Measurements from ENCODE around the gene HDAC8.

GRCh38 chrX:72314881-72315280 is 257.8 kb downstream of the HDAC8 start:
- TF ChIP-seq POLR2AphosphoS5 (IDR thresholded peaks at IDR 0.05; ENCODE audit: low read depth, low read length) (no peak), REST (IDR thresholded peaks at IDR 0.05; ENCODE audit: insufficient read depth in 1 of 2, low read depth in 2 of 2, low read length in 2 of 2) (no peak), TAF1 (IDR thresholded peaks at IDR 0.05; ENCODE audit: borderline replicate concordance, insufficient read depth, low read length) (no peak), SIN3A (IDR thresholded peaks at IDR 0.05; ENCODE audit: borderline replicate concordance, insufficient read depth, low read length) (no peak)

All from PFSK-1 (cell line).